Measurements from ENCODE around the gene DDX10. TPM values are rescaled to one million over a fixed set of nuclear protein-coding genes. Genes with fewer than 3 reads are reported as not detected.

DDX10 gene
- total and polyA plus RNA-seq, 9 of the 15 experiments (the other 6 are each of a cell fraction or from before 2014, with no cell fraction given) = 33.9 to 94.6 (median 50.7) TPM

- 35% methylated on average over 3 of the region's 3 CpGs for WGBS (ENCODE audit: insufficient coverage, low coverage, missing lambda C conversion rate)
- BruUV-seq (replicated peaks) = no TSS peak
- peak overlapping the region; percentile 37 for H2AFZ ChIP-seq (ENCODE audit: low read depth, low read length)
These were observed 48.3 kb upstream of the DDX10 start for GRCh38 chr11:108616549-108616948.

DNA sequence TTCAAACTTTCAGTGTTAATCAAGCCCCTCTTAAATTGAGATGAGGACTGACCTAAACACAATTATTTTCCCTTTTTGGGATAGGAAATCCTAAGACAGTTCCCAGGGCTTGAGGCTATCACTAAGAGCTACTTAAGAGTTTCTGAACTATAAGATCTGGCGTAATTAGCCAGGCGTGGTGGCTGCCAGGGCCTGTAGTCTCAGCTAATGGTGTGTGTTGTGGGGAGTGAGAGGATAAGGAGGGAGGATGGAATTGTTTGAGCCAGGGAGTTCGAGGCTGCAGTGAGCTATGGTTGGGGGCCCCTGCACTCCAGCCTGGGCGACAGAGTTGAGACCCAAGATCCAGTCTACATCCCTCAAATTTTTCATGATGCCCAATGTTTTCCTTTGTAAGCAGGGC is 47.8 kb upstream of the DDX10 start:
- POLR2A ChIA-PET = interaction anchor here (1.2 kb wide), 1 partner anchor 24 kb away, joined by 3 read pairs; the partner anchor contains the start of gene EXPH5
- peak; percentile 38 for ATAC-seq
- Histone ChIP-seq H3K4me1 (replicated peaks in 1 of 2; ENCODE audit: control insufficient read depth in 2 of 2, insufficient read depth in 2 of 2, low read length in 2 of 2) (no peaks in the 10 kb centered on the region), H2AFZ (ENCODE audit: low read depth, low read length) (peak overlapping the region; percentile 37), H3K9me3 (replicated peaks; ENCODE audit: control insufficient read depth, insufficient read depth, low read depth, low read length) (no peaks in the 10 kb centered on the region), H3K27ac (ENCODE audit: extremely low read depth, low read depth, low read length) (no peak overlapping the region), H4K20me1 (replicated peaks; ENCODE audit: control insufficient read depth, insufficient read depth, low read length) (no peaks in the 10 kb centered on the region), H3K36me3 (ENCODE audit: control insufficient read depth, insufficient read depth, low read length) (no peaks in the 10 kb centered on the region), H3K9me1 (ENCODE audit: control insufficient read depth, insufficient read depth, low read length) (no peaks in the 10 kb centered on the region), H3K4me2 (ENCODE audit: insufficient read depth, low read length) (no peak overlapping the region), H3K27me3 (ENCODE audit: control insufficient read depth in 2 of 2, insufficient read depth in 2 of 2, low read length in 2 of 2) (no peaks in the 10 kb centered on the region), H3K4me3 (no peak overlapping the region), H3K79me2 (ENCODE audit: control insufficient read depth, insufficient read depth, low read length) (no peaks in the 10 kb centered on the region), H3K9ac (ENCODE audit: insufficient read depth in 1 of 2, low read depth in 2 of 2, low read length in 2 of 2) (no peak overlapping the region)
- no TSS peak for BruUV-seq (replicated peaks)
- CTCF ChIA-PET (ENCODE audit: low intra/inter-chr PET ratio) = no interaction called here
- 43% methylated on average over 4 of the region's 4 CpGs for WGBS (ENCODE audit: insufficient coverage, low coverage, missing lambda C conversion rate)
- intact Hi-C loops (cut with micrococcal nuclease) = no loop called here
- no peak for FAIRE-seq
- in situ Hi-C loops (cut with MboI) = no loop called here
- DNase-seq (ENCODE audit: extremely low read depth in 1 of 4, low spot score in 3 of 4) = no peak
- TF ChIP-seq, protein P1, sequence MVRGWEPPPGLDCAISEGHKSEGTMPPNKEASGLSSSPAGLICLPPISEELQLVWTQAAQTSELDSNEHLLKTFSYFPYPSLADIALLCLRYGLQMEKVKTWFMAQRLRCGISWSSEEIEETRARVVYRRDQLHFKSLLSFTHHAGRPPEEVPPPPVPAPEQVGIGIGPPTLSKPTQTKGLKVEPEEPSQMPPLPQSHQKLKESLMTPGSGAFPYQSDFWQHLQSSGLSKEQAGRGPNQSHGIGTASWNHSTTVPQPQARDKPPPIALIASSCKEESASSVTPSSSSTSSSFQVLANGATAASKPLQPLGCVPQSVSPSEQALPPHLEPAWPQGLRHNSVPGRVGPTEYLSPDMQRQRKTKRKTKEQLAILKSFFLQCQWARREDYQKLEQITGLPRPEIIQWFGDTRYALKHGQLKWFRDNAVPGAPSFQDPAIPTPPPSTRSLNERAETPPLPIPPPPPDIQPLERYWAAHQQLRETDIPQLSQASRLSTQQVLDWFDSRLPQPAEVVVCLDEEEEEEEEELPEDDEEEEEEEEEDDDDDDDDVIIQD (CRISPR knock-in tag; IDR thresholded peaks at IDR 0.05) = no peak
- TF ChIP-seq, protein P2, sequence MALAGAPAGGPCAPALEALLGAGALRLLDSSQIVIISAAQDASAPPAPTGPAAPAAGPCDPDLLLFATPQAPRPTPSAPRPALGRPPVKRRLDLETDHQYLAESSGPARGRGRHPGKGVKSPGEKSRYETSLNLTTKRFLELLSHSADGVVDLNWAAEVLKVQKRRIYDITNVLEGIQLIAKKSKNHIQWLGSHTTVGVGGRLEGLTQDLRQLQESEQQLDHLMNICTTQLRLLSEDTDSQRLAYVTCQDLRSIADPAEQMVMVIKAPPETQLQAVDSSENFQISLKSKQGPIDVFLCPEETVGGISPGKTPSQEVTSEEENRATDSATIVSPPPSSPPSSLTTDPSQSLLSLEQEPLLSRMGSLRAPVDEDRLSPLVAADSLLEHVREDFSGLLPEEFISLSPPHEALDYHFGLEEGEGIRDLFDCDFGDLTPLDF (CRISPR knock-in tag; IDR thresholded peaks at IDR 0.05) = no peak
- TF ChIP-seq USF1 (CRISPR knock-in tag; IDR thresholded peaks at IDR 0.05) (no peak), CREB3 (tag; conservative IDR thresholded peaks at IDR 0.05; ENCODE audit: low read depth) (no peak), RBM14 (IDR thresholded peaks at IDR 0.05; ENCODE audit: borderline replicate concordance, insufficient read depth, low read depth, low read length) (no peak)

More at GRCh38 chr11:108616549-108616948, 48.3 kb upstream of the DDX10 start:
- no peaks in the 10 kb centered on the region for H3K36me3 ChIP-seq (ENCODE audit: control insufficient read depth, insufficient read depth, low read length)
- ChIA-PET POLR2A (interaction anchor here (1.2 kb wide), 1 partner anchor 23 kb away, joined by 3 read pairs; the partner anchor contains the start of gene EXPH5), CTCF (ENCODE audit: low intra/inter-chr PET ratio) (no interaction called here)
- no peaks in the 10 kb centered on the region for H3K9me1 ChIP-seq (ENCODE audit: control insufficient read depth, insufficient read depth, low read length)
- peak; percentile 82 for TF ChIP-seq FOSL1 (tag; conservative IDR thresholded peaks at IDR 0.05)
- TF ChIP-seq CEBPG (CRISPR knock-in tag; IDR thresholded peaks at IDR 0.05) = no peak
- TF ChIP-seq CEBPG (tag; conservative IDR thresholded peaks at IDR 0.05 in 1 of 2, IDR thresholded peaks at IDR 0.05 in 1 of 2) = peak in 1 of 2 experiments; percentile 32; a peak in 1 of 4 replicates
- peak; percentile 60 for TF ChIP-seq SOX6 (IDR thresholded peaks at IDR 0.05)
- no peak for TF ChIP-seq ZNF347 (CRISPR knock-in tag; IDR thresholded peaks at IDR 0.05; ENCODE audit: low read depth)
- peak; percentile 79 for TF ChIP-seq ATF3 (IDR thresholded peaks at IDR 0.05)
- TF ChIP-seq ATF3 (CRISPR knock-in tag; conservative IDR thresholded peaks at IDR 0.05) = no peak
- no peak overlapping the region for H3K4me2 ChIP-seq (ENCODE audit: insufficient read depth, low read length)
- H3K79me2 ChIP-seq (ENCODE audit: control insufficient read depth, insufficient read depth, low read length) = no peaks in the 10 kb centered on the region
- no peak for DNase-seq (ENCODE audit: extremely low read depth in 1 of 4, low spot score in 3 of 4)
- H3K9ac ChIP-seq (ENCODE audit: insufficient read depth in 1 of 2, low read depth in 2 of 2, low read length in 2 of 2) = no peak overlapping the region
- H3K4me3 ChIP-seq = no peak overlapping the region
- intact Hi-C loops (cut with micrococcal nuclease) = no loop called here
- no peak; the same call in 1 of the 3 replicates for ATAC-seq
- H3K27me3 ChIP-seq (ENCODE audit: control insufficient read depth in 2 of 2, insufficient read depth in 2 of 2, low read length in 2 of 2) = no peaks in the 10 kb centered on the region
- no peak overlapping the region for H3K27ac ChIP-seq (ENCODE audit: extremely low read depth, low read depth, low read length)
- no peak for FAIRE-seq
- H3K9me3 ChIP-seq (replicated peaks; ENCODE audit: control insufficient read depth, insufficient read depth, low read depth, low read length) = no peaks in the 10 kb centered on the region
- in situ Hi-C loops (cut with MboI) = no loop called here
- H4K20me1 ChIP-seq (replicated peaks; ENCODE audit: control insufficient read depth, insufficient read depth, low read length) = no peaks in the 10 kb centered on the region
- H3K4me1 ChIP-seq (replicated peaks in 1 of 2; ENCODE audit: control insufficient read depth in 2 of 2, insufficient read depth in 2 of 2, low read length in 2 of 2) = no peaks in the 10 kb centered on the region
